Coronary artery (tissue), 2 donors: Measurements from ENCODE around the gene SPPL2B.

Experiments used
- DNase-seq: peaks from one replicate; pipeline ENCODE4 v3.0.0-alpha.2; 2017; ENCODE audit warnings: low spot score
- H3K27ac ChIP-seq, 2 donors: fragments of 200-600 bp; sonication (generic); one replicate each; pipeline ENCODE4 v1.5.1; 2016 to 2019
- H3K4me3 ChIP-seq: fragments of 200-600 bp; sonication (generic); 2 replicates; pipeline ENCODE4 v1.5.1; 2016; ENCODE audit warnings: mild to moderate bottlenecking, moderate library complexity
- CTCF ChIP-seq: fragments of 200-600 bp; sonication (generic); IDR thresholded peaks from one replicate; pipeline ENCODE4 v1.5.1; 2019; ENCODE audit warnings: antibody characterized with exemption

The SPPL2B gene

GRCh38 chr19:2363419-2363818 lies 34.9 kb downstream of the SPPL2B start:
- DNase-seq: no peak
- no peak overlapping the region for H3K27ac ChIP-seq
- TF ChIP-seq CTCF: no peak
- no peak overlapping the region for H3K4me3 ChIP-seq

- no peak overlapping the region for H3K4me3 ChIP-seq
- DNase-seq: no peak
- H3K27ac ChIP-seq: no peak overlapping the region
- no peak for TF ChIP-seq CTCF
These were observed 36.9 kb downstream of the SPPL2B start for GRCh38 chr19:2365201-2365970.

GRCh38 chr19:2371656-2372055 lies 43.2 kb downstream of the SPPL2B start:
- H3K4me3 ChIP-seq: no peak overlapping the region
- no peak for TF ChIP-seq CTCF
- no peak for DNase-seq
- no peak overlapping the region for H3K27ac ChIP-seq

GRCh38 chr19:2372076-2372612 lies 43.7 kb downstream of the SPPL2B start:
- H3K4me3 ChIP-seq: no peak overlapping the region
- TF ChIP-seq CTCF: no peak
- DNase-seq: no peak
- H3K27ac ChIP-seq: no peak overlapping the region

- no peak overlapping the region for H3K4me3 ChIP-seq
- DNase-seq: no peak
- no peak for TF ChIP-seq CTCF
- H3K27ac ChIP-seq: no peak overlapping the region
These were observed 46.3 kb downstream of the SPPL2B start for GRCh38 chr19:2374808-2375207.

- Histone ChIP-seq H3K27ac (no peak overlapping the region), H3K4me3 (no peak overlapping the region)
- no peak for DNase-seq
- TF ChIP-seq CTCF: no peak
These were observed 47.1 kb downstream of the SPPL2B start for GRCh38 chr19:2375353-2376121.
